ENCODE data around the gene SLC25A23. TPM values are rescaled to one million over a fixed set of nuclear protein-coding genes. Genes with fewer than 3 reads are reported as not detected.

SLC25A23 gene
- total RNA-seq, 1 experiment from 2014 or later, result 89.5 TPM

- BruUV-seq (replicated peaks), result no TSS peak
- Histone ChIP-seq H4K20me1 (ENCODE audit: insufficient read depth) (peaks cover 38% of the 10 kb centered on the region; the same call in 1 of the 2 replicates), H3K9me3 (ENCODE audit: control insufficient read depth in 1 of 2, insufficient read depth in 1 of 2, low read depth in 1 of 2, low read length in 2 of 2) (no peaks in the 10 kb centered on the region), H3K27me3 (ENCODE audit: insufficient read depth, low read length) (no peaks in the 10 kb centered on the region), H3K27ac (ENCODE audit: low read depth, low read length) (peak overlapping the region; percentile 80), H3K79me2 (ENCODE audit: insufficient read depth, low read length) (peaks cover 40% of the 10 kb centered on the region), H3K9me2 (ENCODE audit: insufficient read depth) (no peaks in the 10 kb centered on the region), H3K4me2 (ENCODE audit: low read length) (peak overlapping the region; percentile 57), H3K36me3 (ENCODE audit: control insufficient read depth in 1 of 2, insufficient read depth in 2 of 2, low read length in 2 of 2) (peaks cover 18 to 26% of the 10 kb centered on the region in 2 experiments; a peak in 3 of 4 replicates), H2AFZ (ENCODE audit: low read depth, low read length, poor library complexity, severe bottlenecking) (no peak overlapping the region), H3K4me1 (ENCODE audit: control insufficient read depth in 1 of 2, insufficient read depth in 2 of 2, low read length in 2 of 2) (peaks cover 8 to 30% of the 10 kb centered on the region in 2 experiments; a peak in 3 of 4 replicates), H3K4me3 (replicated peaks in 1 of 2; ENCODE audit: low read depth in 1 of 2, low read length in 2 of 2) (peak overlapping the region; percentile 27 to 99), H3K9ac (ENCODE audit: low read length) (peak overlapping the region; percentile 9; the same call in 1 of the 2 replicates)
- RAD21 ChIA-PET (ENCODE audit: low non-redundant PET in 1 of 2, low total read pairs in 2 of 2, uncharacterized antibody in 2 of 2, unreplicated experiment in 2 of 2), result interaction anchor here (0.5 to 1.1 kb wide), 3 partner anchors 32 to 161 kb away, joined by 3 read pairs; partner anchors contain the start of gene GTF2F1 (in 1 of the 2)
- TF ChIP-seq, protein P1, sequence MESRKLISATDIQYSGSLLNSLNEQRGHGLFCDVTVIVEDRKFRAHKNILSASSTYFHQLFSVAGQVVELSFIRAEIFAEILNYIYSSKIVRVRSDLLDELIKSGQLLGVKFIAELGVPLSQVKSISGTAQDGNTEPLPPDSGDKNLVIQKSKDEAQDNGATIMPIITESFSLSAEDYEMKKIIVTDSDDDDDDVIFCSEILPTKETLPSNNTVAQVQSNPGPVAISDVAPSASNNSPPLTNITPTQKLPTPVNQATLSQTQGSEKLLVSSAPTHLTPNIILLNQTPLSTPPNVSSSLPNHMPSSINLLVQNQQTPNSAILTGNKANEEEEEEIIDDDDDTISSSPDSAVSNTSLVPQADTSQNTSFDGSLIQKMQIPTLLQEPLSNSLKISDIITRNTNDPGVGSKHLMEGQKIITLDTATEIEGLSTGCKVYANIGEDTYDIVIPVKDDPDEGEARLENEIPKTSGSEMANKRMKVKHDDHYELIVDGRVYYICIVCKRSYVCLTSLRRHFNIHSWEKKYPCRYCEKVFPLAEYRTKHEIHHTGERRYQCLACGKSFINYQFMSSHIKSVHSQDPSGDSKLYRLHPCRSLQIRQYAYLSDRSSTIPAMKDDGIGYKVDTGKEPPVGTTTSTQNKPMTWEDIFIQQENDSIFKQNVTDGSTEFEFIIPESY (IDR thresholded peaks at IDR 0.05; ENCODE audit: extremely low read depth, insufficient replicate concordance, low read length), result peak; percentile 25
- peak; percentile 56 for TF ChIP-seq POLR2AphosphoS5 (IDR thresholded peaks at IDR 0.05; ENCODE audit: low read depth, low read length)
- TF ChIP-seq, protein P2, sequence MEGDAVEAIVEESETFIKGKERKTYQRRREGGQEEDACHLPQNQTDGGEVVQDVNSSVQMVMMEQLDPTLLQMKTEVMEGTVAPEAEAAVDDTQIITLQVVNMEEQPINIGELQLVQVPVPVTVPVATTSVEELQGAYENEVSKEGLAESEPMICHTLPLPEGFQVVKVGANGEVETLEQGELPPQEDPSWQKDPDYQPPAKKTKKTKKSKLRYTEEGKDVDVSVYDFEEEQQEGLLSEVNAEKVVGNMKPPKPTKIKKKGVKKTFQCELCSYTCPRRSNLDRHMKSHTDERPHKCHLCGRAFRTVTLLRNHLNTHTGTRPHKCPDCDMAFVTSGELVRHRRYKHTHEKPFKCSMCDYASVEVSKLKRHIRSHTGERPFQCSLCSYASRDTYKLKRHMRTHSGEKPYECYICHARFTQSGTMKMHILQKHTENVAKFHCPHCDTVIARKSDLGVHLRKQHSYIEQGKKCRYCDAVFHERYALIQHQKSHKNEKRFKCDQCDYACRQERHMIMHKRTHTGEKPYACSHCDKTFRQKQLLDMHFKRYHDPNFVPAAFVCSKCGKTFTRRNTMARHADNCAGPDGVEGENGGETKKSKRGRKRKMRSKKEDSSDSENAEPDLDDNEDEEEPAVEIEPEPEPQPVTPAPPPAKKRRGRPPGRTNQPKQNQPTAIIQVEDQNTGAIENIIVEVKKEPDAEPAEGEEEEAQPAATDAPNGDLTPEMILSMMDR (IDR thresholded peaks at IDR 0.05 in 2 of 3, conservative IDR thresholded peaks at IDR 0.05 in 1 of 3; ENCODE audit: borderline replicate concordance in 1 of 3, insufficient read depth in 1 of 3, low read depth in 2 of 3, low read length in 2 of 3), result no peak
- TF ChIP-seq FOSL1 (IDR thresholded peaks at IDR 0.05; ENCODE audit: low read depth), result no peak
- peak; percentile 79 for TF ChIP-seq TCF7L2 (IDR thresholded peaks at IDR 0.05; ENCODE audit: borderline replicate concordance, extremely low read depth, insufficient read depth, insufficient read length)
- peak; percentile 56; the same call in 1 of the 2 replicates for TF ChIP-seq ZFX (IDR thresholded peaks at IDR 0.05)
- peak; percentile 79 for TF ChIP-seq EGR1 (IDR thresholded peaks at IDR 0.05; ENCODE audit: low read depth)
- no peak for TF ChIP-seq JUND (IDR thresholded peaks at IDR 0.05)
- TF ChIP-seq ELF1 (IDR thresholded peaks at IDR 0.05; ENCODE audit: borderline replicate concordance, low read depth), result no peak
- no peak for TF ChIP-seq EZH2phosphoT487 (IDR thresholded peaks at IDR 0.05; ENCODE audit: borderline replicate concordance)
- peak; percentile 100 for TF ChIP-seq SP1 (IDR thresholded peaks at IDR 0.05; ENCODE audit: low read depth)
- TF ChIP-seq, protein P3, sequence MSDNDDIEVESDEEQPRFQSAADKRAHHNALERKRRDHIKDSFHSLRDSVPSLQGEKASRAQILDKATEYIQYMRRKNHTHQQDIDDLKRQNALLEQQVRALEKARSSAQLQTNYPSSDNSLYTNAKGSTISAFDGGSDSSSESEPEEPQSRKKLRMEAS (IDR thresholded peaks at IDR 0.05), result peak; percentile 94
- TF ChIP-seq EZH2 (IDR thresholded peaks at IDR 0.05), result no peak
- no peak for TF ChIP-seq ZNF274 (IDR thresholded peaks at IDR 0.05; ENCODE audit: low read depth, low read length)
- peak; percentile 100 for DNase-seq (ENCODE audit: low read depth, low spot score)
- CTCF ChIA-PET, result interaction anchor here (0.9 to 1.4 kb wide), 5 partner anchors 15 to 299 kb away, joined by 3 to 4 read pairs (median 3); partner anchors contain the start of gene SLC25A23
- peak; percentile 89 for ATAC-seq
- POLR2A ChIA-PET, result interaction anchor here (1.0 to 1.6 kb wide), 3 partner anchors 15 to 106 kb away, joined by 4 to 8 read pairs (median 7); partner anchors contain the start of genes ALKBH7 and TNFSF9
- intact Hi-C loops (cut with micrococcal nuclease), result no loop called here
Observed at GRCh38 chr19:6424939-6425731, 34.5 kb downstream of the SLC25A23 start.

Measured in HCT116 (cell line).